ENCODE measurements around the gene MRFAP1. TPM values are rescaled to one million over a fixed set of nuclear protein-coding genes. Genes with fewer than 3 reads are reported as not detected.

Gene MRFAP1
- total RNA-seq, 1 donor from 2014 or later: 166 TPM

- TF ChIP-seq POLR2A (IDR thresholded peaks at IDR 0.05) (no peak), CTCF (IDR thresholded peaks at IDR 0.05) (no peak), POLR2AphosphoS5 (IDR thresholded peaks at IDR 0.05; ENCODE audit: insufficient read depth in 1 of 2, low read depth in 1 of 2) (no peak)
- Histone ChIP-seq H3K27ac (no peak overlapping the region), H3K4me3 (no peak overlapping the region), H3K36me3 (peaks cover 0 to 52% of the 10 kb centered on the region in 2 donors), H3K9me3 (no peaks in the 10 kb centered on the region), H3K4me1 (no peaks in the 10 kb centered on the region), H3K27me3 (no peaks in the 10 kb centered on the region)
- no peak for DNase-seq (ENCODE audit: extremely low spot score in 2 of 2)
- intact Hi-C loops (cut with DNase I): no loop called here
These were observed 21.4 kb upstream of the MRFAP1 start for GRCh38 chr4:6619116-6619465.

GRCh38 chr4:6619466-6620255 is 20.8 kb upstream of the MRFAP1 start:
- Histone ChIP-seq H3K27me3 (no peaks in the 10 kb centered on the region), H3K9me3 (no peaks in the 10 kb centered on the region), H3K4me1 (no peaks in the 10 kb centered on the region), H3K4me3 (no peak overlapping the region), H3K36me3 (peaks cover 0 to 48% of the 10 kb centered on the region in 2 donors), H3K27ac (no peak overlapping the region)
- TF ChIP-seq POLR2AphosphoS5 (IDR thresholded peaks at IDR 0.05; ENCODE audit: insufficient read depth in 1 of 2, low read depth in 1 of 2) (no peak), CTCF (IDR thresholded peaks at IDR 0.05) (no peak), POLR2A (IDR thresholded peaks at IDR 0.05) (no peak)
- no peak for DNase-seq (ENCODE audit: extremely low spot score in 2 of 2)
- intact Hi-C loops (cut with DNase I): no loop called here

GRCh38 chr4:6620296-6620695 is 20.2 kb upstream of the MRFAP1 start:
- H3K36me3 ChIP-seq: peaks cover 0 to 42% of the 10 kb centered on the region in 2 donors
- TF ChIP-seq CTCF (IDR thresholded peaks at IDR 0.05): no peak
- TF ChIP-seq POLR2A (IDR thresholded peaks at IDR 0.05): no peak
- TF ChIP-seq POLR2AphosphoS5 (IDR thresholded peaks at IDR 0.05; ENCODE audit: insufficient read depth in 1 of 2, low read depth in 1 of 2): no peak
- intact Hi-C loops (cut with DNase I): no loop called here
- H3K4me3 ChIP-seq: no peak overlapping the region
- no peaks in the 10 kb centered on the region for H3K4me1 ChIP-seq
- no peak overlapping the region for H3K27ac ChIP-seq
- H3K9me3 ChIP-seq: no peaks in the 10 kb centered on the region
- H3K27me3 ChIP-seq: no peaks in the 10 kb centered on the region
- no peak for DNase-seq (ENCODE audit: extremely low spot score in 2 of 2)

GRCh38 chr4:6620891-6621555 is 19.5 kb upstream of the MRFAP1 start:
- no peaks in the 10 kb centered on the region for H3K27me3 ChIP-seq
- no peaks in the 10 kb centered on the region for H3K4me1 ChIP-seq
- H3K9me3 ChIP-seq: no peaks in the 10 kb centered on the region
- DNase-seq (ENCODE audit: extremely low spot score in 2 of 2): no peak
- intact Hi-C loops (cut with DNase I): no loop called here
- no peak overlapping the region for H3K4me3 ChIP-seq
- TF ChIP-seq CTCF (IDR thresholded peaks at IDR 0.05) (no peak), POLR2A (IDR thresholded peaks at IDR 0.05) (no peak), POLR2AphosphoS5 (IDR thresholded peaks at IDR 0.05; ENCODE audit: insufficient read depth in 1 of 2, low read depth in 1 of 2) (no peak)
- peaks cover 0 to 36% of the 10 kb centered on the region in 2 donors for H3K36me3 ChIP-seq
- no peak overlapping the region for H3K27ac ChIP-seq

GRCh38 chr4:6621556-6621927 is 18.9 kb upstream of the MRFAP1 start:
- TF ChIP-seq POLR2AphosphoS5 (IDR thresholded peaks at IDR 0.05; ENCODE audit: insufficient read depth in 1 of 2, low read depth in 1 of 2) (no peak), CTCF (IDR thresholded peaks at IDR 0.05) (no peak), POLR2A (IDR thresholded peaks at IDR 0.05) (no peak)
- no peak for DNase-seq (ENCODE audit: extremely low spot score in 2 of 2)
- H3K9me3 ChIP-seq: no peaks in the 10 kb centered on the region
- no peaks in the 10 kb centered on the region for H3K4me1 ChIP-seq
- no peaks in the 10 kb centered on the region for H3K27me3 ChIP-seq
- H3K27ac ChIP-seq: no peak overlapping the region
- intact Hi-C loops (cut with DNase I): no loop called here
- peaks cover 0 to 31% of the 10 kb centered on the region in 2 donors for H3K36me3 ChIP-seq
- no peak overlapping the region for H3K4me3 ChIP-seq
